Endodermal cell (in vitro differentiated cells): ENCODE measurements around the gene CDH4. TPM values are rescaled to one million over a fixed set of nuclear protein-coding genes. Genes with fewer than 3 reads are reported as not detected.

Experiments used
- DNase-seq: peaks from one replicate; pipeline ENCODE4 v3.0.0-alpha.2; 2017
- H3K27ac ChIP-seq: 2 replicates; pipeline ENCODE4 v1.5.1; 2013; ENCODE audit warnings: mild to moderate bottlenecking, low read depth, low read length, moderate library complexity
- H3K27me3 ChIP-seq: 2 replicates; pipeline ENCODE4 v1.6.1; 2013; ENCODE audit warnings: mild to moderate bottlenecking, low read length, moderate library complexity; ENCODE audit not compliant: insufficient read depth, control insufficient read depth, poor library complexity, severe bottlenecking
- H3K36me3 ChIP-seq: 2 replicates; pipeline ENCODE4 v1.7.0; 2013; ENCODE audit warnings: mild to moderate bottlenecking, low read length, moderate library complexity; ENCODE audit not compliant: control insufficient read depth, insufficient read depth
- H3K4me1 ChIP-seq: one replicate; pipeline ENCODE4 v1.7.0; 2013; ENCODE audit warnings: low read length; ENCODE audit not compliant: control insufficient read depth, insufficient read depth
- H3K4me3 ChIP-seq: 2 replicates; pipeline ENCODE4 v1.5.1; 2013; ENCODE audit warnings: mild to moderate bottlenecking, low read length, moderate library complexity
- H3K9ac ChIP-seq: 2 replicates; pipeline ENCODE4 v1.6.1; 2013; ENCODE audit warnings: mild to moderate bottlenecking, low read length, moderate library complexity; ENCODE audit not compliant: poor library complexity, severe bottlenecking; ENCODE audit errors: extremely low read depth
- H3K9me3 ChIP-seq: 2 replicates; pipeline ENCODE4 v1.6.1; 2013; ENCODE audit warnings: mild to moderate bottlenecking, low read length, moderate library complexity; ENCODE audit not compliant: control insufficient read depth
- H3K27ac Mint-ChIP-seq: 2 replicates; pipeline ENCODE4 v1.8.0; 2020; ENCODE audit warnings: mixed read lengths
- H3K27me3 Mint-ChIP-seq: 2 replicates; pipeline ENCODE4 v1.8.0; 2021; ENCODE audit warnings: mild to moderate bottlenecking, mixed read lengths; ENCODE audit not compliant: insufficient read depth
- H3K36me3 Mint-ChIP-seq: 2 replicates; pipeline ENCODE4 v1.8.0; 2020; ENCODE audit warnings: low read depth, mixed read lengths
- H3K4me1 Mint-ChIP-seq: 2 replicates; pipeline ENCODE4 v1.8.0; 2020; ENCODE audit warnings: mixed read lengths
- H3K4me3 Mint-ChIP-seq: 2 replicates; pipeline ENCODE4 v1.8.0; 2020; ENCODE audit warnings: mild to moderate bottlenecking, moderate library complexity, mixed read lengths
- H3K9me3 Mint-ChIP-seq: 2 replicates; pipeline ENCODE4 v1.8.0; 2020; ENCODE audit warnings: mild to moderate bottlenecking, mixed read lengths
- CTCF ChIP-seq: fragments of 200-600 bp; sonication (generic); conservative IDR thresholded peaks from 2 replicates; pipeline ENCODE4 v1.5.0; 2021; ENCODE audit warnings: antibody characterized with exemption, mild to moderate bottlenecking
- WGBS, 2 experiments: methylation state at CpG; one replicate each; pipeline versions ENCODE4 v1.1.5 to v1.1.7; 2013; ENCODE audit warnings: missing lambda C conversion rate in 2 of 2, mixed read lengths in 1 of 2; ENCODE audit not compliant: insufficient coverage in 1 of 2, insufficient read length in 1 of 2; 5-methylcytosine and 5-hydroxymethylcytosine counted together
- total RNA-seq, 2 donors: library from RNA; stranded (reverse); fragmentation: NEBNext Ultra II Directional in 1 of 2; extraction: Animal tissue kit (Norgen Biotek cat#: 25700) in 1 of 2; gene quantifications; 2 replicates in 1 of 2; 3 replicates in 1 of 2; pipeline ENCODE4 v1.2.1, GENCODE V29; 2021

CDH4 gene
- total RNA-seq, 2 donors from 2014 or later, result 1.8 to 5.8 TPM

- no peaks in the 10 kb centered on the region for H3K4me1 Mint-ChIP-seq
- H3K27me3 Mint-ChIP-seq, result peaks cover 6% of the 10 kb centered on the region
- H3K27ac Mint-ChIP-seq, result no peak overlapping the region
- Histone ChIP-seq H3K9ac (no peak overlapping the region), H3K4me1 (no peaks in the 10 kb centered on the region), H3K9me3 (no peaks in the 10 kb centered on the region), H3K27ac (no peak overlapping the region), H3K4me3 (no peak overlapping the region), H3K36me3 (no peaks in the 10 kb centered on the region), H3K27me3 (no peaks in the 10 kb centered on the region)
- H3K4me3 Mint-ChIP-seq, result no peak overlapping the region
- no peak for DNase-seq
- TF ChIP-seq CTCF, result no peak
- H3K9me3 Mint-ChIP-seq, result no peaks in the 10 kb centered on the region
- WGBS, 2 experiments, result 75 to 92% methylated on average over 2 to 8 of the region's 8 CpGs
- H3K36me3 Mint-ChIP-seq, result no peaks in the 10 kb centered on the region
Measured at GRCh38 chr20:61737346-61737745, 485.3 kb downstream of the CDH4 start.

DNA sequence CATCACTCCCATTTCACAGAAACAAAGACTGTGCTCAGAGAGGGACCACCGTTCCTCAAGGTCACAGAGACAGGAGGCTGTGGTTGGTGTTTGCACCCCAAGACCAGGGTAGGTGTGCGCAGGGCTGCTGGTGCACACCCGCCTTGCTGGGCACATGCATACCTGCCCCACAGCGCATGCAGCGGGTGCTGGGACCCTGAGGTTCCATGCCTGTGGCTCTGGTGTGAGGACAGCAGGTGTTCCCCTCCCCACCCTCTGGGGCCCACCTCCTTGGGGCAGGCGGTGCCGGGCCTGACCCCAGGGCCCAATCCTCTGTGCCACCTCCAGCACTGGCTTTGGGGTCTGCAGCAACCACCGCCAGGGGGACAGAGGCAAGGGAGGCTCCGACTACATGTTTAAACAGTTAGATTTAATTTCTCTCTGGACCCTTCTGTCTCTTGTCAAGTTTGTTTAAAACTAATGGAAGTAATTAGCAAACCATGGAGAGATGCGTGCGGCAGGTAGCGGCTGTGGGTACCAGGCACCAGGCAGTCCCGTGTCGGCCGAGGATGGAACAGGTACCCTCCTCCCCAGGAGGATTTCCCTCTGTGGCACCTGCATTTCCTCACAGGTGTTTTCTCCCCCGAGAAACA is 485.9 kb downstream of the CDH4 start:
- Mint-ChIP-seq H3K27ac (no peak overlapping the region), H3K27me3 (peaks cover 5% of the 10 kb centered on the region), H3K4me3 (no peak overlapping the region), H3K36me3 (no peaks in the 10 kb centered on the region), H3K4me1 (no peaks in the 10 kb centered on the region), H3K9me3 (no peaks in the 10 kb centered on the region)
- Histone ChIP-seq H3K27me3 (no peaks in the 10 kb centered on the region), H3K36me3 (no peaks in the 10 kb centered on the region), H3K4me1 (no peaks in the 10 kb centered on the region), H3K9ac (no peak overlapping the region), H3K27ac (no peak overlapping the region), H3K4me3 (no peak overlapping the region), H3K9me3 (no peaks in the 10 kb centered on the region)
- no peak for DNase-seq
- WGBS, 2 experiments, result 71 to 88% methylated on average over 4 to 16 of the region's 16 CpGs
- no peak for TF ChIP-seq CTCF

GRCh38 chr20:61738601-61739069 is 486.6 kb downstream of the CDH4 start:
- no peak for TF ChIP-seq CTCF
- no peaks in the 10 kb centered on the region for H3K9me3 ChIP-seq
- no peak overlapping the region for H3K27ac Mint-ChIP-seq
- H3K4me1 Mint-ChIP-seq, result no peaks in the 10 kb centered on the region
- H3K9me3 Mint-ChIP-seq, result no peaks in the 10 kb centered on the region
- no peak overlapping the region for H3K4me3 ChIP-seq
- H3K27ac ChIP-seq, result no peak overlapping the region
- no peak overlapping the region for H3K4me3 Mint-ChIP-seq
- no peaks in the 10 kb centered on the region for H3K36me3 ChIP-seq
- H3K27me3 ChIP-seq, result no peaks in the 10 kb centered on the region
- no peak overlapping the region for H3K9ac ChIP-seq
- no peaks in the 10 kb centered on the region for H3K36me3 Mint-ChIP-seq
- H3K27me3 Mint-ChIP-seq, result peaks cover 5% of the 10 kb centered on the region
- H3K4me1 ChIP-seq, result no peaks in the 10 kb centered on the region
- 90 to 100% methylated on average over 1 to 23 of the region's 23 CpGs for WGBS, 2 experiments
- no peak for DNase-seq
